K562 (cell line): ENCODE measurements around the gene IL9. TPM values are rescaled to one million over a fixed set of nuclear protein-coding genes. Genes with fewer than 3 reads are reported as not detected.

Experiments
- ATAC-seq: fragments of 200-7000 bp; cut with Tn5 transposase; 3 replicates; pipeline ENCODE4 v1.9.1; 2020; ENCODE audit warnings: moderate library complexity
- BruUV-seq: library from RNA; stranded (reverse); fragments of 400-500 nt; replicated peaks from 2 replicates; lab custom pipeline; 2021; lab: Mats Ljungman, UMichigan
- CTCF ChIA-PET: fragments of 300-600 bp; formaldehyde crosslinking; extraction: SDS; loops from one replicate; lab custom pipeline; 2021; ENCODE audit warnings: low intra/inter-chr PET ratio; lab: Yijun Ruan, JAX
- POLR2A ChIA-PET: fragments of 300-600, 350-650 bp; sonication (Branson Sonifier 250); formaldehyde crosslinking; extraction: SDS; loops from one replicate; lab custom pipeline; 2021; ENCODE audit warnings: antibody characterized with exemption, inconsistent platforms; lab: Yijun Ruan, JAX
- DNase-seq, 4 experiments: peaks; one replicate each; pipeline versions ENCODE4 v3.0.0 to v3.0.0-alpha.2; 2011 to 2018; ENCODE audit warnings: low spot score in 3 of 4, mixed read lengths in 3 of 4; ENCODE audit errors: extremely low read depth in 1 of 4
- FAIRE-seq: peaks from 2 replicates; lab custom pipeline; 2011; peaks lifted over from hg19 to GRCh38; lab: Jason Lieb, UNC
- H2AFZ ChIP-seq: 2 replicates; pipeline ENCODE4 v1.6.0; 2011; ENCODE audit warnings: low read depth, low read length, control low read depth, inconsistent platforms
- H3K27ac ChIP-seq: fragments of 200-600 bp; 3 replicates; pipeline ENCODE4 v1.8.0; 2011; ENCODE audit warnings: low read depth, mild to moderate bottlenecking, control low read depth, inconsistent platforms, low read length, moderate library complexity, mixed read lengths; ENCODE audit errors: extremely low read depth
- H3K27me3 ChIP-seq, 2 experiments: fragments of 300-600 bp in 1 of 2; 2 replicates in 1 of 2; 3 replicates in 1 of 2; pipeline versions ENCODE4 v1.6.0 to v1.8.0; 2011; ENCODE audit warnings: inconsistent platforms in 2 of 2, low read length in 2 of 2, mild to moderate bottlenecking in 1 of 2, mixed read lengths in 1 of 2, moderate library complexity in 1 of 2; ENCODE audit not compliant: control insufficient read depth in 2 of 2, insufficient read depth in 2 of 2
- H3K36me3 ChIP-seq: fragments of 300-600 bp; 3 replicates; pipeline ENCODE4 v1.8.0; 2011; ENCODE audit warnings: mild to moderate bottlenecking, low read length, inconsistent platforms; ENCODE audit not compliant: control insufficient read depth, insufficient read depth
- H3K4me1 ChIP-seq, 2 experiments: fragments of 200-600 bp in 1 of 2; replicated peaks in 1 of 2; 2 replicates in 1 of 2; 3 replicates in 1 of 2; pipeline versions ENCODE4 v1.5.1 to v1.8.0; 2011; ENCODE audit warnings: inconsistent platforms in 2 of 2, low read length in 2 of 2, mild to moderate bottlenecking in 1 of 2, mixed read lengths in 1 of 2, moderate library complexity in 1 of 2; ENCODE audit not compliant: control insufficient read depth in 2 of 2, insufficient read depth in 2 of 2
- H3K4me2 ChIP-seq: 2 replicates; pipeline ENCODE4 v1.6.1; 2011; ENCODE audit warnings: low read length, control low read depth, inconsistent platforms, mixed read lengths; ENCODE audit not compliant: insufficient read depth
- H3K4me3 ChIP-seq: fragments of 200-600 bp; sonication (generic), shearing (Covaris generic); 2 replicates; pipeline ENCODE4 v1.5.1; 2016; ENCODE audit warnings: control low read depth, inconsistent platforms
- H3K79me2 ChIP-seq: fragments of 200-600 bp; 3 replicates; pipeline ENCODE4 v1.8.0; 2011; ENCODE audit warnings: low read length, inconsistent platforms; ENCODE audit not compliant: control insufficient read depth, insufficient read depth
- H3K9ac ChIP-seq, 2 experiments: 2 replicates each; pipeline versions ENCODE4 v1.6.0 to v1.6.1; 2011; ENCODE audit warnings: low read depth in 2 of 2, low read length in 2 of 2, control low read depth in 1 of 2, inconsistent platforms in 1 of 2, mild to moderate bottlenecking in 1 of 2, mixed read lengths in 1 of 2; ENCODE audit not compliant: insufficient read depth in 1 of 2
- H3K9me1 ChIP-seq: one replicate; pipeline ENCODE4 v1.6.0; 2011; ENCODE audit warnings: inconsistent platforms, mild to moderate bottlenecking, low read length, moderate library complexity; ENCODE audit not compliant: control insufficient read depth, insufficient read depth
- H3K9me3 ChIP-seq: replicated peaks from 2 replicates; pipeline ENCODE4 v1.5.1; 2011; ENCODE audit warnings: low read depth, low read length, inconsistent platforms; ENCODE audit not compliant: control insufficient read depth, insufficient read depth
- H4K20me1 ChIP-seq: replicated peaks from 2 replicates; pipeline ENCODE4 v1.6.1; 2011; ENCODE audit warnings: low read length, inconsistent platforms, mixed read lengths; ENCODE audit not compliant: control insufficient read depth, insufficient read depth
- C11orf30 ChIP-seq: fragments of 450-650 bp; IDR thresholded peaks from 2 replicates; pipeline ENCODE4 v1.6.1; 2016; ENCODE audit warnings: low read depth, mild to moderate bottlenecking
- MAFK ChIP-seq: IDR thresholded peaks from 2 replicates; pipeline ENCODE4 v1.6.1; 2011; ENCODE audit warnings: low read length, improper control_type of control experiment
- ZNF316 ChIP-seq: fragments of 450-650 bp; IDR thresholded peaks from 2 replicates; pipeline ENCODE4 v1.6.1; 2016
- WGBS: fragments of 100-300 bp; shearing (Covaris generic); methylation state at CpG from one replicate; pipeline ENCODE4 v1.1.6; 2016; ENCODE audit warnings: low coverage, mixed read lengths; ENCODE audit not compliant: insufficient coverage; ENCODE audit errors: missing lambda C conversion rate; 5-methylcytosine and 5-hydroxymethylcytosine counted together
- in situ Hi-C: fragments of 300-500 bp; cut with MboI; formaldehyde crosslinking; loops from 4 replicates; pipeline ENCODE4 v1.15.0; 2018; ENCODE audit warnings: inconsistent platforms, mixed read lengths
- intact Hi-C: fragments of 100-400 bp; cut with micrococcal nuclease; formaldehyde crosslinking; loops from 2 replicates; pipeline ENCODE4 v1.14.2; 2022
- polyA plus RNA-seq, 8 experiments: library from polyadenylated mRNA; depleted of rRNA in 4 of 8; stranded (reverse) in 5 of 8; unstranded in 3 of 8; fragments of >200 nt; fragmentation: Nextera tagmentation in 2 of 8; fragmentation: Illumina TruSeq in 1 of 8; extraction: Ambion mirVana in 2 of 8; extraction: Trizol in 1 of 8; gene quantifications; 2 replicates each; pipeline versions ENCODE4 v1.2.1 to v1.2.3, GENCODE V29; 2011 to 2014; ENCODE audit warnings: inconsistent platforms in 1 of 8, missing spikeins in 1 of 8
- total RNA-seq, 7 experiments: library from RNA; depleted of rRNA in 6 of 7; stranded (reverse); fragments of >200 nt in 6 of 7; fragmentation: Illumina TruSeq in 2 of 7; extraction: Trizol in 2 of 7; gene quantifications; 2 replicates each; pipeline versions ENCODE4 v1.2.1 to v1.2.3, GENCODE V29; 2011 to 2021; ENCODE audit warnings: low replicate concordance in 1 of 7
- TF ChIP-seq, protein P1 (sequence below), 2 experiments: fragments of 450-650 bp; formaldehyde crosslinking in 1 of 2; IDR thresholded peaks; 2 replicates each; pipeline versions ENCODE4 v1.4.0 to v1.6.1; 2014 to 2020; ENCODE audit warnings: mild to moderate bottlenecking in 2 of 2, borderline replicate concordance in 1 of 2, low read depth in 1 of 2

The IL9 gene
- total and polyA plus RNA-seq, 9 of the 15 experiments (the other 6 are each of a cell fraction or from before 2014, with no cell fraction given), result not detected

DNA sequence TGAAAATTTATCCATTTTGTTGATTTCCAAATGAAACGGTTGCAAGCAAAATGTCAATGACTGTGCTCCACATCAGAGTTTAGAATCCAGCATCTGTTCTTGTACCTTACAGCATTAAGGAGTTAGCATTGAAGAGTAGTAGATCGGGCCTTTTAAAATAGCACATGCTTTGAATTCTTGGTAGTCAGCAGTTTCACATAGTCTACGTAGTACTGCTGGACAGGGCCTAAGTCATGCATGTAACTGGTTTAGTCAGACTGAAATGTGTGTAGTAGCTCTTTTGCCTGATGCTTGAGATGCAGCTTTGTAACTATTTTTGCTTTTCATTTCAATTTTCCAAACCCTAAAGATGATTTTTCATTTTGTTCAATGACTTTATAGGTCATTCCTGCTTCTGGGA is 39.3 kb upstream of the IL9 start:
- in situ Hi-C loops (no loop called here), intact Hi-C loops (no loop called here)
- Histone ChIP-seq H3K4me1 (peaks cover 0 to 5% of the 10 kb centered on the region in 2 experiments; a peak in 1 of 5 replicates), H4K20me1 (no peaks in the 10 kb centered on the region), H3K9me1 (no peaks in the 10 kb centered on the region), H2AFZ (no peak overlapping the region), H3K27ac (no peak overlapping the region), H3K4me3 (no peak overlapping the region), H3K9me3 (no peaks in the 10 kb centered on the region), H3K36me3 (no peaks in the 10 kb centered on the region), H3K27me3 (peaks cover 8 to 11% of the 10 kb centered on the region in 2 experiments; a peak in 3 of 5 replicates), H3K4me2 (no peak overlapping the region), H3K79me2 (no peaks in the 10 kb centered on the region), H3K9ac (no peak overlapping the region)
- 2% methylated on average over 3 of the region's 3 CpGs for WGBS
- no TSS peak for BruUV-seq
- FAIRE-seq, result no peak
- ChIA-PET POLR2A (no interaction called here), CTCF (no interaction called here)
- ATAC-seq, result no peak
- no peak for DNase-seq
- TF ChIP-seq MAFK (peak; percentile 29; the same call in 1 of the 2 replicates), C11orf30 (peak; percentile 53; the same call in 1 of the 2 replicates), ZNF316 (peak; percentile 75)
- TF ChIP-seq, protein P1, sequence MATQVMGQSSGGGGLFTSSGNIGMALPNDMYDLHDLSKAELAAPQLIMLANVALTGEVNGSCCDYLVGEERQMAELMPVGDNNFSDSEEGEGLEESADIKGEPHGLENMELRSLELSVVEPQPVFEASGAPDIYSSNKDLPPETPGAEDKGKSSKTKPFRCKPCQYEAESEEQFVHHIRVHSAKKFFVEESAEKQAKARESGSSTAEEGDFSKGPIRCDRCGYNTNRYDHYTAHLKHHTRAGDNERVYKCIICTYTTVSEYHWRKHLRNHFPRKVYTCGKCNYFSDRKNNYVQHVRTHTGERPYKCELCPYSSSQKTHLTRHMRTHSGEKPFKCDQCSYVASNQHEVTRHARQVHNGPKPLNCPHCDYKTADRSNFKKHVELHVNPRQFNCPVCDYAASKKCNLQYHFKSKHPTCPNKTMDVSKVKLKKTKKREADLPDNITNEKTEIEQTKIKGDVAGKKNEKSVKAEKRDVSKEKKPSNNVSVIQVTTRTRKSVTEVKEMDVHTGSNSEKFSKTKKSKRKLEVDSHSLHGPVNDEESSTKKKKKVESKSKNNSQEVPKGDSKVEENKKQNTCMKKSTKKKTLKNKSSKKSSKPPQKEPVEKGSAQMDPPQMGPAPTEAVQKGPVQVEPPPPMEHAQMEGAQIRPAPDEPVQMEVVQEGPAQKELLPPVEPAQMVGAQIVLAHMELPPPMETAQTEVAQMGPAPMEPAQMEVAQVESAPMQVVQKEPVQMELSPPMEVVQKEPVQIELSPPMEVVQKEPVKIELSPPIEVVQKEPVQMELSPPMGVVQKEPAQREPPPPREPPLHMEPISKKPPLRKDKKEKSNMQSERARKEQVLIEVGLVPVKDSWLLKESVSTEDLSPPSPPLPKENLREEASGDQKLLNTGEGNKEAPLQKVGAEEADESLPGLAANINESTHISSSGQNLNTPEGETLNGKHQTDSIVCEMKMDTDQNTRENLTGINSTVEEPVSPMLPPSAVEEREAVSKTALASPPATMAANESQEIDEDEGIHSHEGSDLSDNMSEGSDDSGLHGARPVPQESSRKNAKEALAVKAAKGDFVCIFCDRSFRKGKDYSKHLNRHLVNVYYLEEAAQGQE (IDR thresholded peaks at IDR 0.05; ENCODE audit: borderline replicate concordance), result 0 out of 2 replicates have a peak, but pooled peaks have one; percentile 6
- TF ChIP-seq, protein P1 (CRISPR knock-in tag; IDR thresholded peaks at IDR 0.05; ENCODE audit: low read depth), result no peak
